H9 (cell line): Measurements from ENCODE around the gene AASDH. TPM values are rescaled to one million over a fixed set of nuclear protein-coding genes. Genes with fewer than 3 reads are reported as not detected.

Experiments
- DNase-seq: peaks from one replicate; pipeline ENCODE4 v3.0.0-alpha.2; 2017
- H2AFZ ChIP-seq: one replicate; pipeline ENCODE4 v1.6.1; 2013; ENCODE audit warnings: mild to moderate bottlenecking, low read length, control low read depth, moderate library complexity
- H2AK5ac ChIP-seq: 2 replicates; pipeline ENCODE4 v1.6.1; 2013; ENCODE audit warnings: low read length, control low read depth, mixed read lengths; ENCODE audit not compliant: insufficient read length
- H2BK120ac ChIP-seq: one replicate; pipeline ENCODE4 v1.6.1; 2013; ENCODE audit warnings: low read depth, mild to moderate bottlenecking, low read length, control low read depth, inconsistent platforms; ENCODE audit not compliant: poor library complexity, severe bottlenecking
- H2BK12ac ChIP-seq: 2 replicates; pipeline ENCODE4 v1.6.1; 2013; ENCODE audit warnings: low read length, control low read depth, mixed read lengths, low read depth; ENCODE audit not compliant: insufficient read length
- H2BK15ac ChIP-seq: 2 replicates; pipeline ENCODE4 v1.6.1; 2013; ENCODE audit warnings: low read depth, low read length, control low read depth
- H2BK20ac ChIP-seq: one replicate; pipeline ENCODE4 v1.6.1; 2013; ENCODE audit warnings: low read depth, mild to moderate bottlenecking, low read length, control low read depth, inconsistent platforms; ENCODE audit not compliant: poor library complexity, severe bottlenecking
- H2BK5ac ChIP-seq: 2 replicates; pipeline ENCODE4 v1.6.1; 2013; ENCODE audit warnings: low read length, control low read depth, mixed read lengths; ENCODE audit not compliant: insufficient read length
- H3K14ac ChIP-seq: 2 replicates; pipeline ENCODE4 v1.6.1; 2013; ENCODE audit warnings: low read length, control low read depth; ENCODE audit not compliant: insufficient read depth
- H3K18ac ChIP-seq: 2 replicates; pipeline ENCODE4 v1.6.1; 2013; ENCODE audit warnings: low read depth, mild to moderate bottlenecking, mixed read lengths, low read length, control low read depth; ENCODE audit not compliant: insufficient read length
- H3K23ac ChIP-seq: 2 replicates; pipeline ENCODE4 v1.6.1; 2013; ENCODE audit warnings: low read length, control low read depth, mixed read lengths, low read depth; ENCODE audit not compliant: insufficient read length
- H3K23me2 ChIP-seq: 2 replicates; pipeline ENCODE4 v1.6.1; 2013; ENCODE audit warnings: low read depth, mild to moderate bottlenecking, mixed read lengths, low read length, control low read depth; ENCODE audit not compliant: insufficient read length, poor library complexity, severe bottlenecking
- H3K27ac ChIP-seq: 2 replicates; pipeline ENCODE4 v1.5.1; 2013; ENCODE audit warnings: low read length, control low read depth, mixed read lengths, low read depth; ENCODE audit not compliant: insufficient read length
- H3K27me3 ChIP-seq: 2 replicates; pipeline ENCODE4 v1.6.1; 2013; ENCODE audit warnings: low read length, control low read depth, inconsistent platforms; ENCODE audit not compliant: insufficient read depth
- H3K4ac ChIP-seq: 2 replicates; pipeline ENCODE4 v1.6.1; 2013; ENCODE audit warnings: low read depth, mild to moderate bottlenecking, control low read depth, inconsistent platforms, low read length, moderate library complexity
- H3K4me1 ChIP-seq: 2 replicates; pipeline ENCODE4 v1.6.1; 2013; ENCODE audit warnings: low read length, control low read depth, inconsistent platforms; ENCODE audit not compliant: insufficient read depth
- H3K4me2 ChIP-seq: 2 replicates; pipeline ENCODE4 v1.6.1; 2013; ENCODE audit warnings: low read length, control low read depth, mixed read lengths; ENCODE audit not compliant: insufficient read length, insufficient read depth
- H3K56ac ChIP-seq: 2 replicates; pipeline ENCODE4 v1.6.1; 2013; ENCODE audit warnings: low read depth, mild to moderate bottlenecking, mixed read lengths, low read length, control low read depth; ENCODE audit not compliant: insufficient read length
- H3K79me1 ChIP-seq: 2 replicates; pipeline ENCODE4 v1.6.1; 2013; ENCODE audit warnings: low read depth, mild to moderate bottlenecking, moderate library complexity, low read length, control low read depth, inconsistent platforms; ENCODE audit not compliant: insufficient read depth, poor library complexity, severe bottlenecking
- H3K79me2 ChIP-seq: 2 replicates; pipeline ENCODE4 v1.6.1; 2013; ENCODE audit warnings: low read length, control low read depth, inconsistent platforms; ENCODE audit not compliant: insufficient read depth
- H3K9ac ChIP-seq: 2 replicates; pipeline ENCODE4 v1.6.1; 2013; ENCODE audit warnings: low read length, control low read depth, mixed read lengths; ENCODE audit not compliant: insufficient read length; ENCODE audit errors: extremely low read depth
- H3K9me3 ChIP-seq: one replicate; pipeline ENCODE4 v1.6.1; 2013; ENCODE audit warnings: low read depth, low read length, inconsistent platforms; ENCODE audit not compliant: control insufficient read depth
- H3T11ph ChIP-seq: one replicate; pipeline ENCODE4 v1.6.1; 2013; ENCODE audit warnings: mild to moderate bottlenecking, low read length, control low read depth, inconsistent platforms
- H4K20me1 ChIP-seq: one replicate; pipeline ENCODE4 v1.6.1; 2013; ENCODE audit not compliant: control insufficient read depth, insufficient read length, insufficient read depth
- H4K5ac ChIP-seq: 2 replicates; pipeline ENCODE4 v1.6.1; 2013; ENCODE audit warnings: low read depth, mild to moderate bottlenecking, mixed read lengths, low read length, control low read depth; ENCODE audit not compliant: insufficient read length
- H4K8ac ChIP-seq: replicated peaks from 2 replicates; pipeline ENCODE4 v1.6.1; 2013; ENCODE audit warnings: low read length, control low read depth, mixed read lengths, low read depth; ENCODE audit not compliant: insufficient read length
- H4K91ac ChIP-seq: 2 replicates; pipeline ENCODE4 v1.6.1; 2013; ENCODE audit warnings: low read depth, mild to moderate bottlenecking, moderate library complexity, mixed read lengths, low read length, control low read depth; ENCODE audit not compliant: insufficient read length
- H3K27ac Mint-ChIP-seq, 3 experiments: 2 replicates in 2 of 3; 3 replicates in 1 of 3; pipeline ENCODE4 v1.8.0; 2020 to 2021; ENCODE audit warnings: mixed read lengths in 3 of 3, mild to moderate bottlenecking in 1 of 3, moderate library complexity in 1 of 3
- H3K27me3 Mint-ChIP-seq: 2 replicates; pipeline ENCODE4 v1.8.0; 2021; ENCODE audit warnings: low read depth, mild to moderate bottlenecking, moderate library complexity, mixed read lengths
- H3K36me3 Mint-ChIP-seq, 3 experiments: 2 replicates in 2 of 3; 3 replicates in 1 of 3; pipeline ENCODE4 v1.8.0; 2020 to 2021; ENCODE audit warnings: low read depth in 3 of 3, mixed read lengths in 3 of 3; ENCODE audit not compliant: insufficient read depth in 1 of 3
- H3K4me1 Mint-ChIP-seq, 2 experiments: 2 replicates each; pipeline ENCODE4 v1.8.0; 2020; ENCODE audit warnings: mixed read lengths in 2 of 2
- H3K4me3 Mint-ChIP-seq, 2 experiments: 2 replicates in 1 of 2; 3 replicates in 1 of 2; pipeline ENCODE4 v1.8.0; 2020 to 2021; ENCODE audit warnings: mild to moderate bottlenecking in 2 of 2, mixed read lengths in 2 of 2, moderate library complexity in 1 of 2
- H3K9me3 Mint-ChIP-seq, 2 experiments: 2 replicates in 1 of 2; 3 replicates in 1 of 2; pipeline ENCODE4 v1.8.0; 2020; ENCODE audit warnings: mild to moderate bottlenecking in 2 of 2, mixed read lengths in 2 of 2, moderate library complexity in 1 of 2
- WGBS: extraction: QIAGEN DNeasy Blood & Tissue Kit; methylation state at CpG from one replicate; pipeline ENCODE4 v1.1.7; 2013; ENCODE audit warnings: missing lambda C conversion rate, low lambda C conversion rate, mixed read lengths; ENCODE audit not compliant: insufficient read length; ENCODE audit errors: extremely low coverage; 5-methylcytosine and 5-hydroxymethylcytosine counted together
- total RNA-seq: library from RNA; stranded (reverse); gene quantifications from 2 replicates; pipeline ENCODE4 v1.2.1, GENCODE V29; 2021
- TF ChIP-seq, protein P1 (sequence below): fragments of 200-600 bp; sonication (generic); conservative IDR thresholded peaks from 3 replicates; pipeline ENCODE4 v1.8.0; 2021; ENCODE audit warnings: antibody characterized with exemption, mild to moderate bottlenecking

Gene AASDH
- total RNA-seq, 1 experiment from 2014 or later = 12.9 TPM

- Mint-ChIP-seq H3K4me3 (peak within 1 kb of the TSS; percentile 97 to 100), H3K4me1 (peaks cover 25 to 44% of the 10 kb centered on the region in 2 experiments), H3K27ac (peak within 1 kb of the TSS; percentile 97 to 99 (median 98)), H3K27me3 (peaks cover 1% of the 10 kb centered on the region; the same call in 1 of the 2 replicates), H3K9me3 (peaks cover 0 to 3% of the 10 kb centered on the region in 2 experiments; a peak in 2 of 5 replicates), H3K36me3 (peaks cover 16 to 25% (median 19%) of the 10 kb centered on the region in 3 experiments)
- Histone ChIP-seq H3K56ac (no peak within 1 kb of the TSS), H3K9ac (peak within 1 kb of the TSS; percentile 95), H3K14ac (peak within 1 kb of the TSS; percentile 94), H2BK120ac (no peak within 1 kb of the TSS), H3K4me1 (no peaks in the 10 kb centered on the region), H3K4ac (no peak within 1 kb of the TSS), H2BK12ac (no peak within 1 kb of the TSS), H3K9me3 (no peaks in the 10 kb centered on the region), H4K20me1 (peaks cover 4% of the 10 kb centered on the region), H4K8ac (no peak within 1 kb of the TSS), H3K79me1 (no peaks in the 10 kb centered on the region), H3K18ac (peak within 1 kb of the TSS; percentile 90), H2AFZ (peak within 1 kb of the TSS; percentile 32), H3K27me3 (no peaks in the 10 kb centered on the region), H4K91ac (no peak within 1 kb of the TSS), H3K79me2 (peaks cover 66% of the 10 kb centered on the region), H2BK15ac (no peak within 1 kb of the TSS), H3K23ac (no peak within 1 kb of the TSS), H3K4me2 (peak within 1 kb of the TSS; percentile 97), H3K27ac (peak within 1 kb of the TSS; percentile 59), H3T11ph (no peak within 1 kb of the TSS), H3K23me2 (peaks cover 4% of the 10 kb centered on the region), H2BK20ac (no peak within 1 kb of the TSS), H2BK5ac (no peak within 1 kb of the TSS), H2AK5ac (no peak within 1 kb of the TSS), H4K5ac (no peak within 1 kb of the TSS)
- DNase-seq = peak; percentile 98
- TF ChIP-seq, protein P1, sequence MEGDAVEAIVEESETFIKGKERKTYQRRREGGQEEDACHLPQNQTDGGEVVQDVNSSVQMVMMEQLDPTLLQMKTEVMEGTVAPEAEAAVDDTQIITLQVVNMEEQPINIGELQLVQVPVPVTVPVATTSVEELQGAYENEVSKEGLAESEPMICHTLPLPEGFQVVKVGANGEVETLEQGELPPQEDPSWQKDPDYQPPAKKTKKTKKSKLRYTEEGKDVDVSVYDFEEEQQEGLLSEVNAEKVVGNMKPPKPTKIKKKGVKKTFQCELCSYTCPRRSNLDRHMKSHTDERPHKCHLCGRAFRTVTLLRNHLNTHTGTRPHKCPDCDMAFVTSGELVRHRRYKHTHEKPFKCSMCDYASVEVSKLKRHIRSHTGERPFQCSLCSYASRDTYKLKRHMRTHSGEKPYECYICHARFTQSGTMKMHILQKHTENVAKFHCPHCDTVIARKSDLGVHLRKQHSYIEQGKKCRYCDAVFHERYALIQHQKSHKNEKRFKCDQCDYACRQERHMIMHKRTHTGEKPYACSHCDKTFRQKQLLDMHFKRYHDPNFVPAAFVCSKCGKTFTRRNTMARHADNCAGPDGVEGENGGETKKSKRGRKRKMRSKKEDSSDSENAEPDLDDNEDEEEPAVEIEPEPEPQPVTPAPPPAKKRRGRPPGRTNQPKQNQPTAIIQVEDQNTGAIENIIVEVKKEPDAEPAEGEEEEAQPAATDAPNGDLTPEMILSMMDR = peak; percentile 23; the same call in 1 of the 3 replicates
- WGBS = no CpG with 5 or more reads among the region's 61 CpGs
Observed at GRCh38 chr4:56435140-56435926, 48.0 kb upstream of the AASDH start, which contains the start of gene PPAT. TSS of gene PPAT (minus strand) at chr4:56435615. CDS start at chr4:56435477, 138 bp downstream.
